K562 (cell line): ENCODE results near the gene RSRC1. TPM values are rescaled to one million over a fixed set of nuclear protein-coding genes. Genes with fewer than 3 reads are reported as not detected.
A peak's percentile ranks its signal among the peaks of the same experiment; 100 is the strongest.

ENCODE experiments used
- ADNP ChIP-seq: fragments of 200-800 bp; sonication (Bioruptor generic); IDR thresholded peaks from 2 replicates; pipeline ENCODE4 v1.6.1; 2016; ENCODE audit warnings: missing genetic modification characterization, missing compliant biosample characterization
- BHLHE40 ChIP-seq: IDR thresholded peaks from 2 replicates; pipeline ENCODE4 v1.6.1; 2011; ENCODE audit warnings: low read length, improper control_type of control experiment
- ESRRA ChIP-seq: fragments of 450-650 bp; IDR thresholded peaks from 2 replicates; pipeline ENCODE4 v1.6.1; 2014; ENCODE audit warnings: low read depth, mild to moderate bottlenecking, moderate library complexity, borderline replicate concordance
- FOXJ2 ChIP-seq: fragments of 200-800 bp; sonication (Bioruptor generic); IDR thresholded peaks from 2 replicates; pipeline ENCODE4 v1.6.1; 2016; ENCODE audit warnings: missing genetic modification characterization, missing compliant biosample characterization
- GATA2 ChIP-seq: sonication (generic); formaldehyde crosslinking; IDR thresholded peaks from 2 replicates; pipeline ENCODE4 v1.4.0; 2020; ENCODE audit warnings: mild to moderate bottlenecking, missing genetic modification reagents
- HDAC3 ChIP-seq: fragments of 450-650 bp; IDR thresholded peaks from 2 replicates; pipeline ENCODE4 v1.6.1; 2018; ENCODE audit warnings: borderline replicate concordance, mild to moderate bottlenecking, moderate library complexity; ENCODE audit not compliant: partially characterized antibody
- HMG20B ChIP-seq: fragments of 250-450 bp; sonication (Bioruptor Pico); IDR thresholded peaks from 2 replicates; pipeline ENCODE4 v1.5.0; 2021; ENCODE audit warnings: mild to moderate bottlenecking
- MCM2 ChIP-seq: fragments of 450-650 bp; IDR thresholded peaks from 2 replicates; pipeline ENCODE4 v1.6.1; 2017; ENCODE audit warnings: low read depth, mild to moderate bottlenecking
- MCM5 ChIP-seq: fragments of 450-650 bp; IDR thresholded peaks from 2 replicates; pipeline ENCODE4 v1.6.1; 2016; ENCODE audit warnings: low read depth
- RBM15 ChIP-seq: fragments of 200-400 bp; formaldehyde crosslinking; IDR thresholded peaks from 2 replicates; pipeline ENCODE4 v1.6.1; 2018; ENCODE audit warnings: mild to moderate bottlenecking, low read length, moderate library complexity; ENCODE audit not compliant: insufficient read depth
- SOX6 ChIP-seq: fragments of 450-650 bp; IDR thresholded peaks from 2 replicates; pipeline ENCODE4 v1.6.1; 2014; ENCODE audit warnings: mild to moderate bottlenecking
- TCF7L2 ChIP-seq: fragments of 150-350 bp; IDR thresholded peaks from 2 replicates; pipeline ENCODE4 v1.6.1; 2016; ENCODE audit warnings: low read depth, mild to moderate bottlenecking, low read length, moderate library complexity
- ZBTB17 ChIP-seq: fragments of 450-650 bp; formaldehyde crosslinking; IDR thresholded peaks from 2 replicates; pipeline ENCODE4 v1.4.0; 2020; ENCODE audit warnings: mild to moderate bottlenecking
- ZNF134 ChIP-seq: fragments of 250-450 bp; sonication (Bioruptor Pico); conservative IDR thresholded peaks from 2 replicates; pipeline ENCODE4 v1.4.0; 2020
- ZNF23 ChIP-seq: fragments of 250-450 bp; sonication (Bioruptor Pico); IDR thresholded peaks from 2 replicates; pipeline ENCODE4 v1.4.0; 2020; ENCODE audit warnings: mild to moderate bottlenecking
- ZNF384 ChIP-seq: IDR thresholded peaks from 2 replicates; pipeline ENCODE4 v1.6.1; 2012; ENCODE audit warnings: low read depth, low read length, improper control_type of control experiment
- ZNF592 ChIP-seq: fragments of 450-650 bp; IDR thresholded peaks from 2 replicates; pipeline ENCODE4 v1.6.1; 2017; ENCODE audit warnings: antibody characterized with exemption, mild to moderate bottlenecking
- ZNF655 ChIP-seq: fragments of 250-450 bp; sonication (Bioruptor Pico); IDR thresholded peaks from 2 replicates; pipeline ENCODE4 v1.5.0; 2021
- ZNF717 ChIP-seq: fragments of 250-450 bp; sonication (Bioruptor Pico); IDR thresholded peaks from 2 replicates; pipeline ENCODE4 v1.5.0; 2021
- ZNF785 ChIP-seq: fragments of 250-450 bp; sonication (Bioruptor Pico); IDR thresholded peaks from 2 replicates; pipeline ENCODE4 v1.4.0; 2020; ENCODE audit warnings: mild to moderate bottlenecking
- polyA plus RNA-seq, 8 experiments: library from polyadenylated mRNA; depleted of rRNA in 4 of 8; stranded (reverse) in 5 of 8; unstranded in 3 of 8; fragments of >200 nt; fragmentation: Nextera tagmentation in 2 of 8; fragmentation: Illumina TruSeq in 1 of 8; extraction: Ambion mirVana in 2 of 8; extraction: Trizol in 1 of 8; gene quantifications; 2 replicates each; pipeline versions ENCODE4 v1.2.1 to v1.2.3, GENCODE V29; 2011 to 2014; ENCODE audit warnings: inconsistent platforms in 1 of 8, missing spikeins in 1 of 8
- total RNA-seq, 7 experiments: library from RNA; depleted of rRNA in 6 of 7; stranded (reverse); fragments of >200 nt in 6 of 7; fragmentation: Illumina TruSeq in 2 of 7; extraction: Trizol in 2 of 7; gene quantifications; 2 replicates each; pipeline versions ENCODE4 v1.2.1 to v1.2.3, GENCODE V29; 2011 to 2021; ENCODE audit warnings: low replicate concordance in 1 of 7
- TF ChIP-seq, protein P1 (sequence below): fragments of 200-800 bp; sonication (Bioruptor generic); IDR thresholded peaks from 2 replicates; pipeline ENCODE4 v1.6.1; 2017; ENCODE audit warnings: missing genetic modification characterization, missing compliant biosample characterization

The RSRC1 gene
- total and polyA plus RNA-seq, 9 of the 15 experiments (the other 6 are each of a cell fraction or from before 2014, with no cell fraction given), result 19.3 to 128 (median 75.5) TPM

DNA sequence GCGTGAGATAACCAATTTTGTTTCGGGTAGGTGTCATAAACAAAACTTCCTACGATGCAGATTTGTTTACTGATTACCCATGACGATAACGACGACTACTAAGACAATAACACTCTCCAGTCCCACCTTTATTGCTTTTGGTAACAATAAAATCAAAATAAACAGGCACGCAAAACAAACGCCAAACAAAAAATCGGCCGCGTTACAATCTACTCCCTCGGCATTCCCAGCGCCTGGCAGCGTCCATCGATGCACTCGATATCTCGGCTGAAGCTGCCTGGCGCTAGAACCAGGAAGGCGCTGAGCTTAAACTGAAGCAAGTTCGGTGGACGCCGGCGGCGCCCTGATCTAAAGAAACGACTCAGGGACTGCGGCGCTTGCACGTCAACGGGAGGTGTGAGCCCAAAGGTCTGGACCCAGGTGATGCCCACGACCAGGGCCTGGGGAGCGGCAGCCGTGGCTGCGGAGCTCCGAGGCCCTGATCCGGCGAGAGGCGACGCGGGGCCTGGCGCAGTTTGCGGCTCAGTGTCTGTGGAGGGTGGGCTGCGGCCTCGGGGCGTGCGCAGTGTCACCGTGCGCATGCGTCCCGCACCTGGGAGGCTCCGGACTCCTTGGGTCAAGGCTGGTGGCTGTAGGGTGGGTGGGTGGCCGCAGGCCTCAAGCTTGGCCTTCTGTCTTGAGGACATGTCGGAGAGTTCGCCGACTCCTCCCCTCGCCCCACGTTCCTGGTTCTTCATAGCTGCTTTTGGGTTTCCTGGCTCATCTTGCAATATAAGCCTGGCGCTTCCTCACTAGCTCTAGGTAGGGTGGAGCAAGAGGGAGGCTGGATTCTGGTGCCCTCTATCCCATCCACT is at the start of gene RSRC1 (continued):
- peak; percentile 6; the same call in 1 of the 2 replicates for TF ChIP-seq ZNF592
- no peak for TF ChIP-seq ADNP (tag)
- no peak for TF ChIP-seq ZNF134 (CRISPR knock-in tag)
- TF ChIP-seq TCF7L2, result no peak
- peak; percentile 86; the same call in 1 of the 2 replicates for TF ChIP-seq FOXJ2 (tag)
- no peak for TF ChIP-seq ZNF23
- TF ChIP-seq, protein P1, sequence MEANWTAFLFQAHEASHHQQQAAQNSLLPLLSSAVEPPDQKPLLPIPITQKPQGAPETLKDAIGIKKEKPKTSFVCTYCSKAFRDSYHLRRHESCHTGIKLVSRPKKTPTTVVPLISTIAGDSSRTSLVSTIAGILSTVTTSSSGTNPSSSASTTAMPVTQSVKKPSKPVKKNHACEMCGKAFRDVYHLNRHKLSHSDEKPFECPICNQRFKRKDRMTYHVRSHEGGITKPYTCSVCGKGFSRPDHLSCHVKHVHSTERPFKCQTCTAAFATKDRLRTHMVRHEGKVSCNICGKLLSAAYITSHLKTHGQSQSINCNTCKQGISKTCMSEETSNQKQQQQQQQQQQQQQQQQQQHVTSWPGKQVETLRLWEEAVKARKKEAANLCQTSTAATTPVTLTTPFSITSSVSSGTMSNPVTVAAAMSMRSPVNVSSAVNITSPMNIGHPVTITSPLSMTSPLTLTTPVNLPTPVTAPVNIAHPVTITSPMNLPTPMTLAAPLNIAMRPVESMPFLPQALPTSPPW (CRISPR knock-in tag), result peak; percentile 82
- no peak for TF ChIP-seq HDAC3
- TF ChIP-seq SOX6, result 0 out of 2 replicates have a peak, but pooled peaks have one; percentile 63
- no peak for TF ChIP-seq ZNF785 (CRISPR knock-in tag)
- TF ChIP-seq ZBTB17 (CRISPR knock-in tag), result peak; percentile 100
- TF ChIP-seq ZNF655, result no peak
- no peak for TF ChIP-seq MCM2
- no peak for TF ChIP-seq GATA2 (CRISPR knock-in tag)
- 0 out of 2 replicates have a peak, but pooled peaks have one; percentile 50 for TF ChIP-seq ESRRA
- peak; percentile 63 for TF ChIP-seq ZNF384
- no peak for TF ChIP-seq RBM15
- TF ChIP-seq ZNF717 (CRISPR knock-in tag), result no peak
- peak; percentile 12; the same call in 1 of the 2 replicates for TF ChIP-seq BHLHE40
- no peak for TF ChIP-seq MCM5
- no peak for TF ChIP-seq HMG20B (CRISPR knock-in tag)
